ENCODE measurements around the gene PTGER1. TPM values are rescaled to one million over a fixed set of nuclear protein-coding genes. Genes with fewer than 3 reads are reported as not detected.

PTGER1 gene
- total and polyA plus RNA-seq, 2 of the 8 experiments (the other 6 are each of a cell fraction or from before 2014, with no cell fraction given), result 0.20 to 0.41 TPM

DNA sequence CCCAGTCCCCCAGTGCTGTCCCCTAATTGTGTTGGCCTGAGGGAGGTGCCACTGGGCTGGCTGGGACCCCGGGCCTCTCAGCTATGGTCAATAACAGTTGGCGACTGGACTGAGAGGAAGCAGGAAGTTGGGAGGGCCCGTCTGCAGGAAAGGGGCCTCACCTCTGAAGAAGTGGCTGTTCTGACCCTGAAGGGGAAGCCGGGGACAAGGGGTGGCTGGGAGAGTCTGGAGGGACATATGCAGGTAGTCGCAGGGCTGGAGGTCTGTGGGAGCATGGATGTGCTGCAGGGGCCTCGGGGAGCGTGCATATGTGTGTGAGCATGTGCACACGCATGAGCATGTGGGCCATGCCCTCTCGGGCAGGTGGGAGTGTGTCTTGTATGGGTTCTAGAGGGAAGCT lies 36.1 kb downstream of the PTGER1 start (continued):
- TF ChIP-seq JUN (IDR thresholded peaks at IDR 0.05; ENCODE audit: low read depth, low read length) (no peak), CHD1 (IDR thresholded peaks at IDR 0.05; ENCODE audit: low read depth, low read length) (no peak), CREB1 (IDR thresholded peaks at IDR 0.05) (no peak), POLR2A (IDR thresholded peaks at IDR 0.05; ENCODE audit: control extremely low read depth in 1 of 2, low read depth in 2 of 2, low read length in 2 of 2) (no peak), RFX5 (IDR thresholded peaks at IDR 0.05; ENCODE audit: borderline replicate concordance, low read depth, low read length) (no peak), NANOG (IDR thresholded peaks at IDR 0.05; ENCODE audit: insufficient read depth, low read depth, low read length, poor library complexity, severe bottlenecking) (no peak), EGR1 (IDR thresholded peaks at IDR 0.05; ENCODE audit: borderline replicate concordance, low read depth, low read length) (no peak), TCF12 (IDR thresholded peaks at IDR 0.05; ENCODE audit: low read depth, low read length) (no peak), RXRA (IDR thresholded peaks at IDR 0.05; ENCODE audit: insufficient read depth, low read depth, low read length) (no peak)
